Activated CD4-positive, alpha-beta T cell treated with anti-CD3 and anti-CD28 coated beads for 1 hour (primary cell): Measurements from ENCODE around the gene TAS1R3.
"Not testable (repeated sequence)": the region's sequence is repeated elsewhere in the genome, so short reads cannot be mapped to it uniquely, and the experiment has no call there.

ENCODE experiments used
- DNase-seq: peaks from one replicate; pipeline ENCODE4 v3.0.0-alpha.2; 2020

The TAS1R3 gene

GRCh38 chr1:1309251-1310108 lies 21.6 kb upstream of the TAS1R3 start:
- no peak for DNase-seq

DNA sequence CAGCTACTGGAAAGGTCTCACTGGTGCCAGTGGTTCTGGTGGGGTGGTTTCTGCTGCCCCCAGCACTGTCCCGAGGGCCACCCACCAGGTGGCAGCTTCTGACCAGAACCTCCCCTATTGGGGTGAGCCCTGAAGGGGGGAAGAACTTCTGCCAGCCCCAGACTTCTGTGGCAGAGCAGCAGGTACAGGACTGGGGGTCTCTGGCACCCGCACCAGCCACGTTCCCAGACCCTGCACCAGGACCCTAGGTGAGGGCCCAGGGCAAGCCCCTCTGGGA lies 21.0 kb upstream of the TAS1R3 start:
- DNase-seq = no peak

DNA sequence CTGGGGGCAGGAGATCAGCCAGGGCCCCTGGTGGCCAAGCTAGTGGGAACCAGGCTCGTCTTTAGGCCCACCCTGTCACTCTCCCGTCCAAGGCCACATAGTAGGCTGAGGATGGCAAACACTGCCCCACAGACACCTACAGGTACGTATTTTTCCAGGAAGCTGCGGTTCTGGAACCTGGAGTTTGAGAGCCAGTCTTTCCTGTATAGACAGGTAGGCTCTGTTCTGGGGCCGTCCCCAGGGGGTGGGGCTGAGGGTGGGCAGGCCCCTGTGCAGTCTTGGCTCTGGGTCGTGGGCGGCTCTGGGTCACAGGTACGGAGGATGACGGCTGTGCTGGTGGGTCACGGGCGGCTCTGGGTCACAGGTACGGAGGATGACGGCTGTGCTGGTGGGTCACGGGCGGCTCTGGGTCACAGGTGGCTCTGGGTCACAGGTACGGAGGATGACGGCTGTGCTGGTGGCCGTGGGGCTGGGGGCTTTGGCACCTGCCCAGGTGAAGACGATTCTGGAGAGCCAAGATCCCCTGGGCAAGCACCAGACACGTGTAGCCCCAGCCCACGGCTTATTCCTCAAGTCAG lies 20.5 kb upstream of the TAS1R3 start:
- DNase-seq = no peak

DNA sequence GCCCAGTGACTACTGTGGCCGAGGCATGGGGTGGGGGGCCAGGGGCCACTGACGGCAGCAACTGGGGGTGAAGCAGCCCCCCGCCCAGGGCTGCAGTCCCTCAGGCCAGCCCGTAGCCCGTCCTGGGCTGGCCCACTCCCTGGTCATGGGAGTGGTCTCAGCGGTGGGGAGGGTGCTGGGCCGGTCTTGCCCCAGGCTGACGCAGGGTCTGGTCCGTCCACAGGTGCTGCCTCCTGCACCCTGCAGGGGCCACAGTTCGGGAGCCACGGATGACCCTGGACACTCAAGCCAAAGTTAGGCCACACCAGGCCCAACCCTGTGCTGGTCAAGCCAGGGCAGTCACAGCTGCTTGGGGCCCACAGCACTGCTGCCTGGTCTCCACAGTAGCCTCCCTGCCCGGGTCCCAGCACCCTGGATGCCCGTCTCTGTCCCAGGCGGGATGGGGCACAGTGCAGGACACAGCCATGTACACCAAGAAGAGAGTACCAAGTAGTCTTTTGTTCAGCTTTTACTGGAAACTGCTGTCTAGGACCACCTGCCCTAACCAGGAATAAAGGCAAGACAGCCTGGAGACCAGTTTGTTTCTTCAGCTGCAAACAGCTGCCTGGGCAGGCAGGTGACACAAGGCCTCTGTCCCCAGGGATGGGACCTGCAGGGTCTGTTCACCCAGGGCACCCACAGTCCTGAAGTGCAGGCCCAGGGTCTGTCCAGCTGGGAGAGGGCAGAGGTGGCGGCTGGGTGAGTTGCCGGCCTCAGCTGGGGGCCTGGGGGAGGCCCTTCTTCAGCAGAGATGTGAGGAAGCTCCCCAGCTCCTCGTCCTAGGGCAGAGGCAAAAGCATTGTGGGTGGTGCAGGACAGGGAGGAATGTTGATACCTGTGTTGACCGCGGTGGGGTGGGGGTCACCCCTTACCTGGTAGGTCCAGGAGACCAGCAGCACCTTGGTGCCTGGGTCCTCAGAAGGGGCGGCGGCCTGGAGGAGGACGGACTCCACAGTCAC lies 19.7 kb upstream of the TAS1R3 start:
- no peak for DNase-seq

- no peak for DNase-seq
Measured at GRCh38 chr1:1312450-1313314, 18.4 kb upstream of the TAS1R3 start.

DNA sequence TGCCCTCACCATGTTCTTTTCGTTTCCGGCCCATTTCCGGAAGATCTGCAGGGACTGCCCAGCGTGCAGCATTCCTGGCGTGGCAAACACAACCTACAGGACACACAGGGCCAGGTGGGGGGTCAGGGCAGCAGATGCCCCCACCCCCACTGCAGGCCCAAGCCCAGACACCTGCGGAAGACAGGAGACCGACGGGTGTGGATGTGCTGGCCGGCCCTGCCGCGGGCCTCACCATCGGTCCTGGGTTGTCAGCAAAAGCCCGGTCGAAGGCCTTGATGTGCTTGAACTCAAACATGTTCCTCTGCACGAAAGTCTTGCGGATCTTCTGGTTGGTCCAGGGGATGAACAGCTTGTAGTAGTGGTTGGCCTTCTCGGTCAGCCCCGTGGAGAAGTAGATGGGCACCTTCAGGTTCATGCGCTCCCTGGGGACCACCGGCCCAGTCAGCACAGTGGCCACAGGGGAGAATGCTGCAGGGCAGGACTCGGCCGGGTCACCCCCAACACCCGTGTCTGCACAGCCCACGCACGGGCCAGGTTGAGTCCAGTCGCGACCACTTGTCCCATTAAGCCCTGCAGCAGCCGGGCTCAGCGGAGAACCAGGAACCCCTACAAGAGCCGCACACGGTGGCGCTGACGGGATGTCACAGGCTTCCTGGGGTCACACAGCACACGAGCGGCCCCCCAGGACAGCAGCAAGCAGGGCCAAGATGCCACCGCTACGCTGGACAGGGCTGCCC lies 17.4 kb upstream of the TAS1R3 start:
- no peak for DNase-seq

GRCh38 chr1:1314237-1314586 lies 16.9 kb upstream of the TAS1R3 start:
- DNase-seq = no peak

DNA sequence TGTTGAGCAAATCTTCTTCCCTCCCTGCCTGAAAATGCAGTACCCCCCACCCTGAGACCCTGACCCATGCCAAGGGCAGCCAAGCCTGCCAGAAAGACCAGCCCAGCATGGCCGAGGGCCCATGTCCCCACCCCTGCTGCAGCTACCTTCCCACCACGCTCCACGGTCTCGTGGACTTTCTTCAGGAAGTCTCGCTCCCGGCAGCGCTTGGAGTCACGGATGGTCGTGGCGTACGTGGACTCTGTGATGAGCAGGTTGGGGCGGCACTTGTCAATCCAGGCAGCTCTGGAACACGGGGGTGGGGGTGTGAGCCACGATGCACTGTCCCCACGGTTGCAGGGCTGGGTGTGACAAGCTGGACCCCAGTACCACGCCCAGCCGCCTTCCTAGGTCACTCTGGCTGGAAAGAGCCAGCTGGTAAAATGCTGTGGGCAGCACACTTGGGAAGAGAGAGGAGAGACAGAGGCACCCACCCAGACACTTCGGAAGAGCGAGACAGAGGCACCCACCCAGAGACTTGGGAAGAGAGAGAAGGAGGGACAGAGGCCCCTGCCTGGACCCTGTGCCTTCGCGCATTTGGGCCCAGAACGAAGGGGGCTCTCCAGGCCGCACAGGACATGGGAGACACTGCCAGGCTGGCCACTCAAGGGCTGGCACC lies 16.3 kb upstream of the TAS1R3 start:
- no peak for DNase-seq

GRCh38 chr1:1315435-1315954 lies 15.6 kb upstream of the TAS1R3 start:
- no peak for DNase-seq

DNA sequence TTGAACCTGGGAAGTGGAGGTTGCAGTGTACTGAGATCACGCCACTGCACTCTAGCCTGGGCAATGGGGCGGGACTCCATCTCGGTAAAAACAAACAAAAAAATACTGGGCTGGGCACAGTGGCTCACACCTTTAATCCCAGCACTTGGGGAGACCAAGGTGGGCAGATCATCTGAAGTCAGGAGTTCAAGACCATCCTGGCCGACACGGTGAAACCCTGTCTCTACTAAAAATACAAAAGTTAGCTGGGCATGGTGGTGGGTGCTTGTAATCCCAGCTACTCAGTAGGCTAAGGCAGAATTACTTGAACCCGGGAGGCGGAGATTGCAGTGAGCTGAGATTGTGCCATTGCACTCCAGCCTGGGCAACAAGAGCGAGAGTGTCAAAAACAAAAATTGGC lies 14.9 kb upstream of the TAS1R3 start:
- DNase-seq = not testable (repeated sequence)

DNA sequence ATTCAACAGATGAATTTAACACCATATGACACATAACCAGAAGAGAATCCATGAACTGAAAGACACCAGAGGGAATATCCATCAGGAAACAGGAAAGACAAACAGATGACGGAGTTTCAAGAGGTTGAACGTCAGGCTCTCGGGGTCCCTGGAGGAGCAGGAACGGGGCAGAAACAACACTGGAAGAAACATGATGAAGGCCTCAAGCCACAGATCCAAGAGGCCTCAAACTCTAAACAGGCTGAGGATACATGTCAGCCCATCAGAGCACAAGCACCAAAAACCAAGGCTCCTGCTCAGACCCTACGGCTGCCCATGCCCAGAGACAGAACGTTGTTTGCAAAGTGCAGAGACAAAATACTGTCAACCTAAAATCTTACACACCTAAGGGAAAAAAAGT lies 13.7 kb upstream of the TAS1R3 start:
- DNase-seq = no peak

DNA sequence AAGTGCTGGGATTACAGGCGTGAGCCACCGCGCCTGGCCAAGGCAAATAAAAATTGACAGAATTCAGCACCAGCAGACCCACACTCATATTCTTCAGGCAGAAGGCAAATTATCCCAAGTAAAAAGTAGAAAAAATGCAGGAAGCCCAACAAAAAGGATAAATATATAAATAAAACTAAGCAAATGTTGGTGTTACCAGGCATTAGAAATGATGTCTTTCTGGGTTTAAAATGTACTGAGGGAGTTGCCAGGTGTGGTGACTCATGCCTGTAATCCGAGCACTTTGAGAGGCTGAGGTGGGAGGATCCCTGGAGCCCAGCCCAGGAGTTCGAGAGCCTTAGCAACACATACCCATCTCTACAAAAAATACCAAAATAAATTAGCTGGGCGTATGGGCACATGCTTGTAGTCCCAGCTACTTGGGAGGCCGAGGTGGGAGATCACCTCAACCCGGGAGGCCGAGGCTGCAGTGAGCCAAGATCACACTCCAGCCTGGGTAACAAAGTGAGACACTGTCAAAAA lies 12.9 kb upstream of the TAS1R3 start:
- DNase-seq = no peak

- DNase-seq = no peak
Measured at GRCh38 chr1:1318777-1319645, 12.1 kb upstream of the TAS1R3 start.

- DNase-seq = no peak
Measured at GRCh38 chr1:1319646-1319941, 11.5 kb upstream of the TAS1R3 start.

GRCh38 chr1:1320666-1321448 lies 10.2 kb upstream of the TAS1R3 start:
- no peak for DNase-seq

GRCh38 chr1:1321477-1321876 lies 9.6 kb upstream of the TAS1R3 start:
- no peak for DNase-seq

GRCh38 chr1:1322418-1322817 lies 8.7 kb upstream of the TAS1R3 start:
- DNase-seq = no peak

DNA sequence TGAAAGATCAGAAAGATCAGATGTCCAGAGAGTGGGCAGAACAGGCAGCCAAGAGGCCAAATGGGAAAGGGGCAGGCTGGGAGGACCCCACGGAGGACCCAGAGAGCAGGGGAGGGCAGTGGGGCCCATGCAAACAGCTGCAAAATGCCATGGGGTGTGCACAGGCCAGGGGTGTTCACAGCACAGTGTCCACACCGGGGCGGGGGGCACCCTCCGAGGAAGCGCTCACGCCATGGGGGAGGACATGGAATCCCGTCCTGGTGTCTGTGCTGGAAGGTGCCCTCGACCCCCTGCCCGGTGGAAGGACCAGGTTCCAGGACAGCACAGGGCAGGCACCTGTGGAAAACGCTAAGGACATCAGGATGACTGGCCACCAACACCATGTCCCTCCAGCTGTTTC lies 8.1 kb upstream of the TAS1R3 start:
- no peak for DNase-seq

GRCh38 chr1:1324084-1324523 lies 7.0 kb upstream of the TAS1R3 start:
- DNase-seq = no peak
